Fibroblast of the aortic adventitia (primary cell): Measurements from ENCODE around the gene MRPL33. TPM values are rescaled to one million over a fixed set of nuclear protein-coding genes. Genes with fewer than 3 reads are reported as not detected.

Source experiments
- DNase-seq: peaks from one replicate; pipeline ENCODE4 v3.0.0-alpha.2; 2010; ENCODE audit warnings: low read depth
- H3K4me3 ChIP-seq: 2 replicates; pipeline ENCODE4 v1.5.1; 2011; ENCODE audit warnings: low read depth, mild to moderate bottlenecking, control low read depth, low read length, moderate library complexity
- total RNA-seq: library from RNA; depleted of rRNA; stranded (reverse); fragments of >200 nt; gene quantifications from 2 replicates; pipeline ENCODE4 v1.2.3, GENCODE V29; 2012; ENCODE audit warnings: low replicate concordance
- TF ChIP-seq, protein P1 (sequence below): IDR thresholded peaks from 2 replicates; pipeline ENCODE4 v1.5.1; 2011; ENCODE audit warnings: mild to moderate bottlenecking, low read length, control low read depth, inconsistent platforms; ENCODE audit not compliant: insufficient read depth

Gene MRPL33
- total RNA-seq, 1 donor, result 109 TPM

DNA sequence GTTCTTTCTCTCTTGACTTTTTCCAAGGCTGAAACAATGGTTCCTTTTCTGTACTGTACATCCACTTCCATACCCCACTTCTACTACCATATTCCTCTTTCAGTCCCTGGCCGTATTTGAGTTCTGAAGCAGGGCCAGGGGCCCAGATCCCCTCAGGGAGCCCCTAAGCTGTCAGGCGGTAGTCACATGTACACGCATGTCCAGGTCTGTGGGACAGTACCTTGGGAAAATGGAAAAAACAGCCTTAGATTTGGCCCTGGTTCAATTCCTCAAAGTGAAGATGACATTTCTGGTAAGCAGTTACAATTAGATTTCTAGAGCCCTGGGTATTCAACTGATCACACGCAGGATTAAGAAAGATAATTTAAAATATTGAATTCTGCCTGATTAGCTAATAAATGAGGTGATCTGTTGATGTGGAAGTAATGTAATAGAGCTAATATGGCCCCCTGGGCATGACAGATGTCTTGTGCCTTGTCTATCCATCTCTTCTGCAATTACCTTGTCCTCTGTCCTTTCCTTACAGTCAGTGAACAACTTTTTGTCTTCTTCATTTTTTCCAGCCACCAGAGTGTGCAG, 44.4 kb downstream of the MRPL33 start:
- TF ChIP-seq, protein P1, sequence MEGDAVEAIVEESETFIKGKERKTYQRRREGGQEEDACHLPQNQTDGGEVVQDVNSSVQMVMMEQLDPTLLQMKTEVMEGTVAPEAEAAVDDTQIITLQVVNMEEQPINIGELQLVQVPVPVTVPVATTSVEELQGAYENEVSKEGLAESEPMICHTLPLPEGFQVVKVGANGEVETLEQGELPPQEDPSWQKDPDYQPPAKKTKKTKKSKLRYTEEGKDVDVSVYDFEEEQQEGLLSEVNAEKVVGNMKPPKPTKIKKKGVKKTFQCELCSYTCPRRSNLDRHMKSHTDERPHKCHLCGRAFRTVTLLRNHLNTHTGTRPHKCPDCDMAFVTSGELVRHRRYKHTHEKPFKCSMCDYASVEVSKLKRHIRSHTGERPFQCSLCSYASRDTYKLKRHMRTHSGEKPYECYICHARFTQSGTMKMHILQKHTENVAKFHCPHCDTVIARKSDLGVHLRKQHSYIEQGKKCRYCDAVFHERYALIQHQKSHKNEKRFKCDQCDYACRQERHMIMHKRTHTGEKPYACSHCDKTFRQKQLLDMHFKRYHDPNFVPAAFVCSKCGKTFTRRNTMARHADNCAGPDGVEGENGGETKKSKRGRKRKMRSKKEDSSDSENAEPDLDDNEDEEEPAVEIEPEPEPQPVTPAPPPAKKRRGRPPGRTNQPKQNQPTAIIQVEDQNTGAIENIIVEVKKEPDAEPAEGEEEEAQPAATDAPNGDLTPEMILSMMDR, result no peak
- no peak for DNase-seq
- no peak overlapping the region for H3K4me3 ChIP-seq

DNA sequence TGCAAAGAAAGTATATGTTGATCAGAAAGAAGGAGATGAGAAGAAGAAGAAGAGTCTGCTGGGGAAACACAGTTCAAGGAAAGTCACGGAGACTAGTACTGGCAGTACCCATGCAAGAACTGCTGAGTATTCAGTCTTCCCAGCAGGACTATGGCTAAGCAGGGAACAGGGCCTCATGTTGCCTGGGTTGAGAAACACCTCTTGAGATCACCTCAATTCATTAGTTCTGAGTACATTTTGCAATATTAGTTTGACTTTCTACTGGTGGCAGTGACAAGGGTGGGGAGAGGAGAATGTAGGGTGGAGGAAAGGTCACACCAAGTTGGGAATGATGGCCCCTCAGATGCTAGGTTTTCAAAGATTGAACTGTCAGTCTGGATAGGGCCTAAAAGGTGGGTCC, 50.5 kb downstream of the MRPL33 start:
- TF ChIP-seq, protein P1, result no peak
- no peak overlapping the region for H3K4me3 ChIP-seq
- DNase-seq, result no peak

DNA sequence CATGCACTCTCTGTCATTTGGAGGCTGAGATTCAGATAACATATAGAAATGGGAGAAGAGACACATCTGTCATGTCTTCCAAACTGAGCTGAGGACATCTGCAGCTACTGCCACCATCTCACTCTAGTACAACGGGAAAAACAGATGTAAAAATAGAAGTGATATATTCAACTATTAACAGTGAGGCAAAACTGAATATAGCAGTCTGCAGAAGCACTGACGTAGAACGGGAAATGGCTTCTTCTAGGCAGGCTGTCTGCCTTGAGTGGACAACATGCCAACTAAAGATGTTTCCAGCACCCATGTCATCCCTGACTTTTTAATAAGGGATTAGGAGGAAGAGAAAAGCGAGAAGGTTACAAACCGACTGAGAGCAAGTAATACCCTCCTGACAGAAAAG, 51.6 kb downstream of the MRPL33 start:
- TF ChIP-seq, protein P1, result no peak
- no peak for DNase-seq
- no peak overlapping the region for H3K4me3 ChIP-seq

DNA sequence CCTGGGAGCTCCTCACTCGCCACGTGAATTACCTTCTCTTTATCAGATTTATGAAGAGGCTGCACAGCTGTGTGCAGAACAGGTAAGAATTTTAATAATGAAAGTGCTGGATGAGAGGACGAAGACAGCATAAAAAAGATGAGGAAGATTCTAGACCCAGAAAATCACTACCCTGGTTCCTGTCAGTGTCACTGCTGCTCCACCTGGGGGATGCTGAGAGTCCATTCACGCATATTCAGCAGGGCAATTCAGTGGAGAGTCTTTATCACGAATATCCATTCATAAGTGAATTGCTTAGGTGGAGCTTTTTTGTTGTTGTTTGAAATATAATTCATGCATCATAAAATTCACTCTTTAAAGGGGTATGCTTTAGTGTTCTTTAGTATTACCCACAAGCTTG, 52.0 kb downstream of the MRPL33 start:
- no peak overlapping the region for H3K4me3 ChIP-seq
- DNase-seq, result no peak
- TF ChIP-seq, protein P1, result no peak

DNA sequence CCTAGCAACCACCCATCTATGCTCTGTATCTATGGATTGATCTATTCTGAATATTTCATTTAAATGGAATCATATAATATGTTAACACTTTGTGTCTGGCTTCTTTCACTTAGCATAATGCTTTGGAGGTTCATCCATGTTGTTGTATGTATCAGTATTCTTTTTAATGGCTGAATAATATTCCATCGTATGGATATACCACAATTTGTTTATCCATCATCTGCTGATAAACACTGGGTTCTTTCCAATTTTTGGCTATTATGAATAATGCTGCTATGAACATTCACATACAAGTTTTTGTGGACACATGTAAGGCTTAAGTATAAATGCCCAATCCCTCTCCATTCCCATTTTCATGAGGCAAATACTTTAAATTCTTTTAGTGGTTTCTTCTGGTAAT, 52.9 kb downstream of the MRPL33 start:
- no peak for DNase-seq
- no peak overlapping the region for H3K4me3 ChIP-seq
- TF ChIP-seq, protein P1, result no peak

DNA sequence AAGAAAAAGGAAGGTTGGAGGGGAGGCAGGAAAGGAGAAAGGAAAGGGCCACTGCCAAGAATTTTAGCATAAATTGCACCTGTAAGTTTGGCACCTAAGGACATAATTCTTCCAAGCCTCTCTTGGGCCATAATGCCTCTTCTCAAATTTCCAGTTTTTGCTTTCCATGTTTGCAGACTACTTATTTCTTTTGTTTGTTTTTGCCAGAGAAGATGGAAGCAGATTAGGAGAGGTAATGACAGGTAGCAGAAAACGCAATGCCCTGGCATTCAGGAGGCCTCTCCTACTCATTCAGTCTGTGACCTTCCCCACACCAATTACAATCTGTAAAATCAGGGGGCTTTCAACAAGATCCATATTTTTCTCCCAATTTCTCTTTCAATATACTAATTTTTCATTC, 56.8 kb downstream of the MRPL33 start:
- H3K4me3 ChIP-seq, result no peak overlapping the region
- TF ChIP-seq, protein P1, result no peak
- DNase-seq, result no peak

Other genes starting within 250 kb of the MRPL33 start
- gene ZNF512, start 188.7 kb upstream of the MRPL33 start, total RNA-seq, result 32.2 and 34.7 TPM in 2 replicates
- 3.6 and 7.0 TPM in 2 replicates for gene CCDC121, start 142.7 kb upstream of the MRPL33 start, total RNA-seq
- 40.2 and 49.0 TPM in 2 replicates for gene GPN1, start 142.7 kb upstream of the MRPL33 start, total RNA-seq
- 14.0 and 36.7 TPM in 2 replicates for gene SUPT7L, start 108.1 kb upstream of the MRPL33 start, total RNA-seq
- 25.9 and 70.6 TPM in 2 replicates for gene SLC4A1AP, start 107.8 kb upstream of the MRPL33 start, total RNA-seq
- 1.3 and 1.4 TPM in 2 replicates for gene RBKS, start 118.7 kb downstream of the MRPL33 start, total RNA-seq
- gene BABAM2, start 119.0 kb downstream of the MRPL33 start, total RNA-seq, result 18.8 and 45.3 TPM in 2 replicates